GM21825 (cell line): Measurements from ENCODE around the gene FNDC4.
A peak's percentile ranks its signal among the peaks of the same experiment; 100 is the strongest.

Source experiments
- ATAC-seq: cut with Tn5 transposase; IDR thresholded peaks from one replicate; pipeline ENCODE4 v1.9.1; 2021; ENCODE audit warnings: mild to moderate bottlenecking, moderate library complexity; ENCODE audit not compliant: unreplicated experiment

The FNDC4 gene

DNA sequence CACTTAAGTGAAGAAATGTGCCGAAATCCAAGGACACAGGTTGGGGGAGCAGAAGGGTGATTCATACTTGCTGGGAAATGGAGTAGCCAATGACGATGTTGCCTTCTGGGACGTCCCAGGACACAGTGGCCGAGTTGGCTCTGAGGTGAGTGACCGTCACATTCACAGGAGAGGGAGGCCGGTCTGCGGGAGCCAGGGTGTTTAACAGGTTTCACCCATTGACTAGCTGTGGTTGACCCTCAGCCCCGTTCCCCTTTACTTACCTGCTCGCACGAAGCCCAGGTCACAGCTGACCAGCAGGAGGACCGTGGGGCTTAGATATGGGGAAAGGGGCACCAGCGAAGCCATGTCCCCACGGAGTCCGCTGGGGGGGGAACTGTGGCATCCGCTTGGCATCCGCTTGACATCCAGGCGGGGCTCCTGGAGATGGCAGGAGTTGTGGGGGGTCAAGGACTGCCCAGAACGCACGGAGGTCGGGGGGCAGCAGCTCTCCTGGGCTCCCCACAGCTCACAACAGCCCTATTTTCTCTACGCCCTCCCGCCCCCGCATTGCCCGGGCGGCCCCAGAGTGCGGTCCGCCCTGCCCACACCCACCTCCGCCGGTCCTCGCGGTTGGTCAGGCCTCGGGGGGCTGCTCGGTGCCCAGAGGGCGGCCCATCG lies 586 bp downstream of the FNDC4 start:
- ATAC-seq = no peak

DNA sequence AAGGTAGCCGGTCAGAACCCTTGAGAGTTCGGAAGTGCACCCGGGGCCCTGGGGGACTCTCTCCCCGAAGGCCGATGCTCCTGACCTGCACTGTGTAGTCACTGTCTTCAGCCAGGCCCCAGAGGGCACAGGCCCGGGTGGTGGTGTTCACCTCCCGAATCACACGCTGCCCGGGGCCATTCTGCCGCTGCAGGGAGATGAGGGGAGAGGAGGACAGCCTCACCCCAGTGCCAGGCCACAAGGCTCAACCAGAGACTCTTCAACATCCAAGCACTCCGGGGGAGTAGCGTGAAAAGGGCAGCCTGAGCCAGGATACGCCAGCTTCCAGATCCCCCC lies 1.1 kb downstream of the FNDC4 start:
- no peak for ATAC-seq

DNA sequence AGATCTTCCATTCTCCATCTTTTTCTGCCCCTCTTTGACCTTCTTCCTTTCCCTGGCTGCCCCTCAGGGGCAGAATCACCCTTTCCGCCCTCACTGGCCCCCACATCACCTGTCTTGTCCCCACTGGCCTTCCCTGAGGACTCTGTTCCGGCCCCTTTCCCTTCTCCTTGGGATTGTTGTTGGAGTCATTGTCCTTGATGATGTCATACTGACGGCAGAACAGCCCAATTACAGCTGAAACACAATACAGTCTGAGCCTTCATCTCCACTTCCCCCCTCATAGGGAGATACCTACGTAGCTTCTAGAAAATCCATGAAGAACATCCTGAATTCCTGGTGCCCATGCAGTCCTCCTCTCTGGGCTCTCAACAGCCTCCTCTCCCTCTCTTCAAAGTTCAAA lies 2.4 kb downstream of the FNDC4 start:
- no peak for ATAC-seq

- peak; percentile 95 for ATAC-seq
Measured at GRCh38 chr2:27489498-27490397, 5.3 kb downstream of the FNDC4 start, which contains the start of gene IFT172. IFT172 (minus strand) TSS chr2:27489743; CDS start chr2:27489653, 90 bp downstream.

- no peak for ATAC-seq
Measured at GRCh38 chr2:27489118-27489497, 5.9 kb downstream of the FNDC4 start.

DNA sequence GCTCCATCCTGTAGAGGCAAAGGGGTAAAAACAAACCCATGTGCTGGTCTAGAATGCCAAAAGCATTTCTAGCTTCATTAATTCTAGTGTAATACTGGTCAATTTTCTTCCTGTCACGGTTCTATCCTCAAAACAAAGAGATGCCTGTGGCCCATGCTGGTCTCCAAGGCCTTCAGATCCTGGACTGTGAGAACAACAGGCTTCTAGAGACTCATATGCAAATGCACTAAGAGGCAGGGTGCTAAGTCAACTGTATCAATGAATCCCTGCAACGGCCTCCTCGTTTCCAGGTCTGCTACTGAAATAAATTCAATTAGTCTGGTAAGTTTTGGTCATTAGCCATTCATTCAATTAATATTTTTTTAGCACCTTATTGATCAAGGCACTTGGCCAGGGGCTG lies 9.5 kb downstream of the FNDC4 start:
- ATAC-seq = no peak

GRCh38 chr2:27471961-27472360 lies 23.0 kb downstream of the FNDC4 start:
- ATAC-seq = no peak

DNA sequence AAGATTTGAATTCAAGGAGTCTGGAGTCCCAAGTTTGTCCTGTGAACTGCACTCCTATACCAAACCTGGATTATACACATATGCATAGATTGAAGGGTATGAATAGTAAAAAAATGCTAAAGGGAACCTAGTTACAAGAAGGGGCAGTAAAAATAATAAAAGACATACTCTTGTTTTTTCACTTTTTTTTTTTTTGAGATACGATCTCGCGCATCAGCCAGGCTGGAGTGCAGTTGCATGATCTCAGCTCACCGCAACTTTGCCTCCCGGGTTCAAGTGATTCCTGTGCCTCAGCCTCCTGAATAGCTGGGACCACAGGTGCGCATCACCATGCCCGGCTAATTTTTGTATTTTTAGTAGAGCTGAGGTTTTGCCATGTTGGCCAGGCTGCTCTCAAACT lies 30.6 kb downstream of the FNDC4 start:
- no peak for ATAC-seq

DNA sequence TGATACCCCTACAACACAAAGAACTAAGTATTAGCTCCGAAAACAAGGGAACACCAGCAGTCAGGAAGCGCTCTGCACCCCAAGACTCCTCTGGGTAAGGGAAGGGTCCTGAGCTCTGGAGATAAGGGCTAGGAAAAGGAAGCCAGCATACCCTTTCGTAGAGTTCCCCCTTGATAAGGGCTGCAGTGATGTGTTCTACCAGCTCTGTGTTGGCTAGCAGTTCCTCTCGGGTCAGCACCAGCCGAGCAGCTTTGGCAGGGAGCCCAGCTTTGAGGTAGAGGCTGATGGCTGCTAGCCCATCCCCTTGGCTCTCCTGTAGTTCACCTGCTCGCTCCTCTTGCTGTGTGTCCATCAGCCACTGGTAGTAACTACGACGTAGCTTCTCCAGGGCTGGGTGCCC lies 33.9 kb downstream of the FNDC4 start:
- ATAC-seq = no peak

DNA sequence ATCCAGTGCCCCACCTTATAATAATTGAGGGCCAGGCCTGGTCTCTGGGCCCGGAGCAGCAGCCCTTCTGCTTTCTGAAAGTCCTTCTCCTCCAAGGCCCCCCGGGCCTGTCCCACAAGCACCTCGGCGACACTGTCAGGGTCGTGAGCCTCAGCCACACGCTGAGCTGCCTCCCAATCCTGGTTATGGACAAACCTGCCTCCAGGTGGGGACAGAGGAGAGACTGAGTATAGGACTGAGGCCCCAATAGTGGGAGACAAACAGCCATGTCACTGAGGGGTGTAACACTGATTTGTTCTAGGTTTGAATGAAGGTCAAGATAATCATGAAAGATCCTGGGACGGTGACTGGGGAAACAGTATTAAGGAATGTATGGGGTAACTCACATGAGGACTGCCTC lies 41.0 kb downstream of the FNDC4 start:
- ATAC-seq = no peak

GRCh38 chr2:27451095-27451494 lies 43.9 kb downstream of the FNDC4 start:
- ATAC-seq = no peak

DNA sequence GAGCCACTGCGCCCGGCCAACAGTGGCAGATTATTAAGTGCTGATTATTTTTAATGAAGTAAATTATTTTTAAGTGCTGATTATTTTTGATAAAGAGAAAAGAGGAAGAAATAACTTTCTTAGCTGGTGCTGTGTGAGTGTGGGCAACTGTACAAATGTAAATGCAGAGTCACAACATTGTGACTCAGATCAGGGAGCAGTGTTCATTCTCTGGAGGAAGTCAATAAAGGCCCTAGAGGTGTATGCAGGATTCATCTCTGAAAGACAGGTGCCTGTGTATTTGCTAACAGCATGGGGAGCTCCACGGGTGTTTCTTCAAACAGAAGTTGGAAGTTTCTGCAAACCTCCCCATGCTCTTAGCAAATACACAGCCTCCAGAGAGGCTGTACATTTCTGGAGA lies 46.6 kb downstream of the FNDC4 start:
- ATAC-seq = no peak

DNA sequence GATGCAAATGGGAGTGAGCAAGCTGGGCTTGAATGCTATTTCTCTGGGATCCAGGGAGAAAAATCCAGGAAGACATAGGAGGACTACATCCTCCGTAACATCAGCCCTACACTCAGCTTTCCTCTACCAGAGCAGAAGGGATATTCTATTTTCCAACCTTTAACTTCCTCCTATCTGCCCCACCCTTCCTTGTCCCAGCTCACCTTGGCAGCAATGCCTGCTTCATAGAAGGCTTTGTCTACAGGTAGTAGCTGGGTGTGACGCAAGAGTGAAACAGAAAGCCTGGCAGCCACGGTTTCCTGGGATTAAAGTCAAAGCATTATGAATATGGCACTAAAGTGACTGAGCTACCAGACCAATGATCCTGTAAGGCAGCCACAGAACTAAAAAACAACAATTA lies 48.9 kb downstream of the FNDC4 start:
- no peak for ATAC-seq

DNA sequence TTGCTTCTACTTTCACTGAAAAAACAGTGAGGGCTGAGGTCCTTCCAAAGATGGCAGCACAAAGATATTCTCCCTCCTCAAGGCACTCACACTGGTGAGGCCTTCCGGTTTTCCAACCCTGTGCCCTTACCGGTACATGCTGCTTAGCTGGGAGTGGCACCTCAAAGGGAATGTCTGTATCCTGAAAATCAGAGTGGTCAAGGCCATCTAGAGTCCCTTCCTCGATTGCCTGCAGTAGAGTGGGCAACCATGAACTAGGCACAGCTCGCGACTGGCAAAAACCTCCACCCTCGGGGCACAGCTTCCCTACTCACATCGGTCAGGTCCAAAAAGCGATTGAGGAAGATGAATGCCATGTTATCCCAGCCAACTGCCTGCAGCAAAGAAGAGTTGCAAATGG lies 49.4 kb downstream of the FNDC4 start:
- ATAC-seq = no peak

GRCh38 chr2:27445155-27445554 lies 49.8 kb downstream of the FNDC4 start:
- no peak for ATAC-seq

- ATAC-seq = no peak
Measured at GRCh38 chr2:27442920-27443282, 52.1 kb downstream of the FNDC4 start.

GRCh38 chr2:27441958-27442919 lies 52.8 kb downstream of the FNDC4 start, which contains the start of gene KRTCAP3:
KRTCAP3 (plus strand) TSS chr2:27442381; CDS start chr2:27442413, 32 bp downstream.
- ATAC-seq = no peak
